ENCODE data around the gene ING5. TPM values are rescaled to one million over a fixed set of nuclear protein-coding genes. Genes with fewer than 3 reads are reported as not detected.

The ING5 gene
- total RNA-seq, 8 experiments from 2014 or later, result 18.3 to 42.3 (median 28.3) TPM

- no peak overlapping the region for H3K4me3 ChIP-seq
- H3K27ac ChIP-seq, result no peak overlapping the region
- H3K4me1 ChIP-seq (replicated peaks in 1 of 2), result no peaks in the 10 kb centered on the region
- in situ Hi-C loops (cut with MboI; ENCODE audit: low pct_unique_long_range_greater_than_20kb in 2 of 9, low sequenced_read_pairs in 9 of 9, unreplicated experiment in 9 of 9), result no loop called here
- ATAC-seq (replicated peaks in 6 of 8), result peak in 2 of 8 experiments; percentile 4 to 7
- whole genome bisulfite sequencing, 10 experiments, result 89 to 93% methylated on average over 5 of the region's 17 CpGs; no CpG with 5 or more reads in 8 of the 10 experiments
Measured at GRCh38 chr2:241676665-241677064, 25.2 kb upstream of the ING5 start.

GRCh38 chr2:241677392-241677791 is 24.4 kb upstream of the ING5 start:
- no peak overlapping the region for H3K4me3 ChIP-seq
- H3K27ac ChIP-seq, result no peak overlapping the region
- in situ Hi-C loops (cut with MboI; ENCODE audit: low pct_unique_long_range_greater_than_20kb in 2 of 9, low sequenced_read_pairs in 9 of 9, unreplicated experiment in 9 of 9), result no loop called here
- 92 to 100% (median 97%) methylated on average over 2 to 15 of the region's 24 CpGs; no CpG with 5 or more reads in 6 of the 10 experiments for WGBS, 10 experiments
- ATAC-seq (replicated peaks in 6 of 8), result peak in 3 of 8 experiments; percentile 1 to 7 (median 3)
- no peaks in the 10 kb centered on the region for H3K4me1 ChIP-seq (replicated peaks in 1 of 2)

GRCh38 chr2:241678307-241678706 is 23.5 kb upstream of the ING5 start:
- Histone ChIP-seq H3K4me1 (replicated peaks in 1 of 2) (no peaks in the 10 kb centered on the region), H3K4me3 (no peak overlapping the region), H3K27ac (no peak overlapping the region)
- in situ Hi-C loops (cut with MboI; ENCODE audit: low pct_unique_long_range_greater_than_20kb in 2 of 9, low sequenced_read_pairs in 9 of 9, unreplicated experiment in 9 of 9), result no loop called here
- 90 to 100% (median 98%) methylated on average over 1 to 12 of the region's 18 CpGs; no CpG with 5 or more reads in 3 of the 10 experiments for WGBS, 10 experiments
- no peak for ATAC-seq (replicated peaks in 6 of 8)

GRCh38 chr2:241678784-241679540 is 22.9 kb upstream of the ING5 start:
- WGBS, 10 experiments, result 61 to 100% (median 94%) methylated on average over 1 to 13 of the region's 22 CpGs
- Histone ChIP-seq H3K4me1 (replicated peaks in 1 of 2) (no peaks in the 10 kb centered on the region), H3K27ac (no peak overlapping the region), H3K4me3 (no peak overlapping the region)
- ATAC-seq (replicated peaks in 6 of 8), result no peak
- in situ Hi-C loops (cut with MboI; ENCODE audit: low pct_unique_long_range_greater_than_20kb in 2 of 9, low sequenced_read_pairs in 9 of 9, unreplicated experiment in 9 of 9), result no loop called here

GRCh38 chr2:241680044-241680443 is 21.8 kb upstream of the ING5 start:
- ATAC-seq (replicated peaks in 6 of 8), result no peak
- H3K4me1 ChIP-seq (replicated peaks in 1 of 2), result no peaks in the 10 kb centered on the region
- 60 to 100% (median 90%) methylated on average over 1 to 11 of the region's 12 CpGs; no CpG with 5 or more reads in 3 of the 10 experiments for WGBS, 10 experiments
- in situ Hi-C loops (cut with MboI; ENCODE audit: low pct_unique_long_range_greater_than_20kb in 2 of 9, low sequenced_read_pairs in 9 of 9, unreplicated experiment in 9 of 9), result no loop called here
- no peak overlapping the region for H3K27ac ChIP-seq
- no peak overlapping the region for H3K4me3 ChIP-seq

GRCh38 chr2:241680827-241681599 is 20.8 kb upstream of the ING5 start:
- 0 to 100% (median 92%) methylated on average over 1 to 10 of the region's 14 CpGs for WGBS, 10 experiments
- H3K4me3 ChIP-seq, result no peak overlapping the region
- peaks cover 6% of the 10 kb centered on the region in 2 donors for H3K4me1 ChIP-seq (replicated peaks in 1 of 2)
- in situ Hi-C loops (cut with MboI; ENCODE audit: low pct_unique_long_range_greater_than_20kb in 2 of 9, low sequenced_read_pairs in 9 of 9, unreplicated experiment in 9 of 9), result no loop called here
- H3K27ac ChIP-seq, result no peak overlapping the region
- peak in 7 of 8 experiments; percentile 21 to 77 (median 59) for ATAC-seq (replicated peaks in 6 of 8)

- peak in 7 of 8 experiments; percentile 4 to 16 (median 11) for ATAC-seq (replicated peaks in 6 of 8)
- 0 to 2% (median 0%) methylated on average over 3 to 24 of the region's 37 CpGs; no CpG with 5 or more reads in 3 of the 10 experiments for whole genome bisulfite sequencing, 10 experiments
- Histone ChIP-seq H3K4me3 (peak overlapping the region; percentile 62 to 74 (median 66)), H3K27ac (peak overlapping the region; percentile 67 to 91), H3K4me1 (replicated peaks in 1 of 2) (peaks cover 12 to 15% of the 10 kb centered on the region in 2 donors)
- in situ Hi-C loops (cut with MboI; ENCODE audit: low pct_unique_long_range_greater_than_20kb in 2 of 9, low sequenced_read_pairs in 9 of 9, unreplicated experiment in 9 of 9), result no loop called here
Measured at GRCh38 chr2:241686324-241686649, 15.6 kb upstream of the ING5 start.

- in situ Hi-C loops (cut with MboI; ENCODE audit: low pct_unique_long_range_greater_than_20kb in 2 of 9, low sequenced_read_pairs in 9 of 9, unreplicated experiment in 9 of 9), result no loop called here
- peak; percentile 92 to 96 (median 94) for ATAC-seq (replicated peaks in 6 of 8)
- H3K4me3 ChIP-seq, result peak within 1 kb of the TSS; percentile 62 to 74 (median 66)
- peak within 1 kb of the TSS; percentile 93 to 97 for H3K27ac ChIP-seq
- 0% methylated on average over 13 of the region's 102 CpGs; no CpG with 5 or more reads in 9 of the 10 experiments for WGBS, 10 experiments
- H3K4me1 ChIP-seq (replicated peaks in 1 of 2), result peaks cover 12 to 15% of the 10 kb centered on the region in 2 donors
Measured at GRCh38 chr2:241686650-241687425, 15.0 kb upstream of the ING5 start, which contains the start of gene DTYMK. TSS of gene DTYMK (minus strand) at chr2:241686815. CDS start at chr2:241686783, 32 bp downstream.

- WGBS, 10 experiments, result 73 to 100% (median 89%) methylated on average over 1 to 9 of the region's 10 CpGs; no CpG with 5 or more reads in 4 of the 10 experiments
- ATAC-seq (replicated peaks in 6 of 8), result no peak
- in situ Hi-C loops (cut with MboI; ENCODE audit: low pct_unique_long_range_greater_than_20kb in 2 of 9, low sequenced_read_pairs in 9 of 9, unreplicated experiment in 9 of 9), result no loop called here
Measured at GRCh38 chr2:241689306-241689705, 12.5 kb upstream of the ING5 start.

GRCh38 chr2:241690202-241690717 is 11.6 kb upstream of the ING5 start:
- Histone ChIP-seq H3K27ac (no peak overlapping the region), H3K4me3 (no peak overlapping the region), H3K4me1 (replicated peaks in 1 of 2) (peaks cover 12 to 15% of the 10 kb centered on the region in 2 donors)
- in situ Hi-C loops (cut with MboI; ENCODE audit: low pct_unique_long_range_greater_than_20kb in 2 of 9, low sequenced_read_pairs in 9 of 9, unreplicated experiment in 9 of 9), result no loop called here
- 80 to 100% (median 93%) methylated on average over 2 to 3 of the region's 6 CpGs; no CpG with 5 or more reads in 6 of the 10 experiments for WGBS, 10 experiments
- ATAC-seq (replicated peaks in 6 of 8), result no peak

More at GRCh38 chr2:241689306-241689705, 12.5 kb upstream of the ING5 start:
- H3K27ac ChIP-seq, result no peak overlapping the region
- no peak overlapping the region for H3K4me3 ChIP-seq
- H3K4me1 ChIP-seq (replicated peaks in 1 of 2), result peaks cover 12 to 15% of the 10 kb centered on the region in 2 donors

GRCh38 chr2:241692448-241692847 is 9.4 kb upstream of the ING5 start:
- in situ Hi-C loops (cut with MboI; ENCODE audit: low pct_unique_long_range_greater_than_20kb in 2 of 9, low sequenced_read_pairs in 9 of 9, unreplicated experiment in 9 of 9), result no loop called here
- H3K4me3 ChIP-seq, result no peak overlapping the region
- 67 to 100% (median 90%) methylated on average over 1 to 3 of the region's 6 CpGs; no CpG with 5 or more reads in 3 of the 10 experiments for WGBS, 10 experiments
- H3K27ac ChIP-seq, result no peak overlapping the region
- peaks cover 7 to 10% of the 10 kb centered on the region in 2 donors for H3K4me1 ChIP-seq (replicated peaks in 1 of 2)
- peak in 2 of 8 experiments; percentile 31 to 33 for ATAC-seq (replicated peaks in 6 of 8)

GRCh38 chr2:241695651-241696050 is 6.2 kb upstream of the ING5 start:
- Histone ChIP-seq H3K27ac (no peak overlapping the region), H3K4me1 (replicated peaks in 1 of 2) (no peaks in the 10 kb centered on the region), H3K4me3 (no peak overlapping the region)
- no peak for ATAC-seq (replicated peaks in 6 of 8)
- in situ Hi-C loops (cut with MboI; ENCODE audit: low pct_unique_long_range_greater_than_20kb in 2 of 9, low sequenced_read_pairs in 9 of 9, unreplicated experiment in 9 of 9), result no loop called here
- 50 to 100% (median 93%) methylated on average over 1 to 4 of the region's 4 CpGs; no CpG with 5 or more reads in 4 of the 10 experiments for WGBS, 10 experiments
